GM21576 (cell line): Measurements from ENCODE around the gene OR8I2.
"Not testable (repeated sequence)": the region's sequence is repeated elsewhere in the genome, so short reads cannot be mapped to it uniquely, and the experiment has no call there.

Source experiments
- ATAC-seq: cut with Tn5 transposase; IDR thresholded peaks from one replicate; pipeline ENCODE4 v1.9.1; 2021; ENCODE audit warnings: mild to moderate bottlenecking, moderate library complexity; ENCODE audit not compliant: unreplicated experiment

OR8I2 gene

GRCh38 chr11:56093008-56093407, at the start of gene OR8I2:
OR8I2 (plus strand) TSS chr11:56093308; CDS start chr11:56093308, 0 bp downstream.
- ATAC-seq, result no peak

GRCh38 chr11:56045538-56045937, 47.6 kb upstream of the OR8I2 start:
- ATAC-seq, result no peak

- no peak for ATAC-seq
Measured at GRCh38 chr11:56048480-56048879, 44.6 kb upstream of the OR8I2 start.

GRCh38 chr11:56049487-56049886, 43.6 kb upstream of the OR8I2 start:
- no peak for ATAC-seq

- not testable (repeated sequence) for ATAC-seq
Measured at GRCh38 chr11:56056366-56056765, 36.7 kb upstream of the OR8I2 start.

- not testable (repeated sequence) for ATAC-seq
Measured at GRCh38 chr11:56057661-56058237, 35.4 kb upstream of the OR8I2 start.

GRCh38 chr11:56058260-56058780, 34.8 kb upstream of the OR8I2 start:
- ATAC-seq, result not testable (repeated sequence)

GRCh38 chr11:56066980-56067379, 26.1 kb upstream of the OR8I2 start:
- no peak for ATAC-seq

GRCh38 chr11:56089697-56090096, 3.4 kb upstream of the OR8I2 start:
- no peak for ATAC-seq

GRCh38 chr11:56103210-56103737, 10.2 kb downstream of the OR8I2 start, which contains the start of gene OR8H2:
OR8H2 (plus strand) TSS chr11:56103687; CDS start chr11:56105043, 1,356 bp downstream.
- no peak for ATAC-seq

GRCh38 chr11:56122073-56122472, 29.0 kb downstream of the OR8I2 start, which contains the start of gene OR8H3:
OR8H3 (plus strand) TSS chr11:56122373; CDS start chr11:56122373, 0 bp downstream.
- no peak for ATAC-seq

GRCh38 chr11:56140151-56140661, 47.1 kb downstream of the OR8I2 start, which contains the start of gene OR8J3:
OR8J3 (minus strand) TSS chr11:56140201; CDS start chr11:56137718, 2,483 bp downstream.
- no peak for ATAC-seq

GRCh38 chr11:56143681-56144080, 50.6 kb downstream of the OR8I2 start:
- ATAC-seq, result not testable (repeated sequence)
